HEK293 (cell line): ENCODE results near the gene CEP295NL.
A peak's percentile ranks its signal among the peaks of the same experiment; 100 is the strongest.

Experiments
- EGR2 ChIP-seq: fragments of 450-650 bp; formaldehyde crosslinking; IDR thresholded peaks from 2 replicates; pipeline ENCODE4 v1.5.1; 2016; ENCODE audit warnings: low read depth, missing biosample characterization, missing genetic modification characterization
- HOXC10 ChIP-seq: sonication (generic); formaldehyde crosslinking; IDR thresholded peaks from 2 replicates; pipeline ENCODE4 v1.8.1; 2023; ENCODE audit warnings: mild to moderate bottlenecking, missing genetic modification reagents
- KLF7 ChIP-seq: fragments of 450-650 bp; formaldehyde crosslinking; IDR thresholded peaks from 2 replicates; pipeline ENCODE4 v1.5.1; 2016; ENCODE audit warnings: missing biosample characterization, missing genetic modification characterization, borderline replicate concordance
- ZBTB20 ChIP-seq: fragments of 450-650 bp; formaldehyde crosslinking; IDR thresholded peaks from 2 replicates; pipeline ENCODE4 v1.5.1; 2016; ENCODE audit warnings: missing biosample characterization, missing genetic modification characterization
- ZBTB26 ChIP-seq: fragments of 450-650 bp; formaldehyde crosslinking; optimal IDR thresholded peaks from 2 replicates; pipeline ENCODE3; 2016; ENCODE audit warnings: missing biosample characterization, mild to moderate bottlenecking, missing genetic modification characterization
- ZBTB44 ChIP-seq: fragments of 450-650 bp; IDR thresholded peaks from 2 replicates; pipeline ENCODE4 v1.5.1; 2018; ENCODE audit warnings: missing biosample characterization, mild to moderate bottlenecking, missing genetic modification characterization
- ZNF112 ChIP-seq: fragments of 450-650 bp; formaldehyde crosslinking; IDR thresholded peaks from 2 replicates; pipeline ENCODE4 v1.5.0; 2017; ENCODE audit warnings: missing biosample characterization, missing genetic modification characterization
- ZNF140 ChIP-seq: fragments of 450-650 bp; formaldehyde crosslinking; IDR thresholded peaks from 2 replicates; pipeline ENCODE4 v1.5.1; 2016; ENCODE audit warnings: missing biosample characterization, missing genetic modification characterization
- ZNF148 ChIP-seq: fragments of 450-650 bp; formaldehyde crosslinking; IDR thresholded peaks from 2 replicates; pipeline ENCODE4 v1.5.0; 2017; ENCODE audit warnings: missing biosample characterization, missing genetic modification characterization, borderline replicate concordance
- ZNF155 ChIP-seq: fragments of 450-650 bp; formaldehyde crosslinking; IDR thresholded peaks from 2 replicates; pipeline ENCODE4 v1.5.1; 2016; ENCODE audit warnings: missing biosample characterization, missing genetic modification characterization
- ZNF2 ChIP-seq: fragments of 450-650 bp; formaldehyde crosslinking; IDR thresholded peaks from 2 replicates; pipeline ENCODE4 v1.5.1; 2016; ENCODE audit warnings: missing biosample characterization, missing genetic modification characterization
- ZNF221 ChIP-seq: fragments of 450-650 bp; formaldehyde crosslinking; IDR thresholded peaks from 2 replicates; pipeline ENCODE4 v1.5.1; 2017; ENCODE audit warnings: missing biosample characterization, missing genetic modification characterization, borderline replicate concordance
- ZNF248 ChIP-seq: fragments of 450-650 bp; formaldehyde crosslinking; IDR thresholded peaks from 2 replicates; pipeline ENCODE4 v1.5.1; 2017; ENCODE audit warnings: missing biosample characterization, missing genetic modification characterization
- ZNF311 ChIP-seq: fragments of 450-650 bp; formaldehyde crosslinking; IDR thresholded peaks from 2 replicates; pipeline ENCODE4 v1.5.1; 2017; ENCODE audit warnings: missing biosample characterization, missing genetic modification characterization, borderline replicate concordance
- ZNF324 ChIP-seq: fragments of 450-650 bp; formaldehyde crosslinking; IDR thresholded peaks from 2 replicates; pipeline ENCODE4 v1.5.1; 2016; ENCODE audit warnings: missing biosample characterization, missing genetic modification characterization
- ZNF350 ChIP-seq: fragments of 450-650 bp; formaldehyde crosslinking; IDR thresholded peaks from 2 replicates; pipeline ENCODE4 v1.5.0; 2017; ENCODE audit warnings: missing biosample characterization, mild to moderate bottlenecking, missing genetic modification characterization
- ZNF398 ChIP-seq: fragments of 450-650 bp; formaldehyde crosslinking; IDR thresholded peaks from 2 replicates; pipeline ENCODE4 v1.5.1; 2017; ENCODE audit warnings: missing biosample characterization, missing genetic modification characterization
- ZNF48 ChIP-seq: fragments of 450-650 bp; formaldehyde crosslinking; IDR thresholded peaks from 2 replicates; pipeline ENCODE4 v1.5.1; 2016; ENCODE audit warnings: missing biosample characterization, missing genetic modification characterization
- ZNF513 ChIP-seq: fragments of 450-650 bp; IDR thresholded peaks from 2 replicates; pipeline ENCODE4 v1.5.1; 2018; ENCODE audit warnings: missing biosample characterization, missing genetic modification characterization
- ZNF514 ChIP-seq: fragments of 450-650 bp; formaldehyde crosslinking; IDR thresholded peaks from 2 replicates; pipeline ENCODE4 v1.5.1; 2016; ENCODE audit warnings: missing biosample characterization, missing genetic modification characterization
- ZNF518A ChIP-seq: fragments of 450-650 bp; formaldehyde crosslinking; conservative IDR thresholded peaks from 2 replicates; pipeline ENCODE4 v1.5.1; 2016; ENCODE audit warnings: low read depth, missing biosample characterization, missing genetic modification characterization
- ZNF621 ChIP-seq: fragments of 450-650 bp; formaldehyde crosslinking; IDR thresholded peaks from 2 replicates; pipeline ENCODE4 v1.5.1; 2017; ENCODE audit warnings: missing biosample characterization, missing genetic modification characterization
- ZNF658 ChIP-seq: fragments of 450-650 bp; formaldehyde crosslinking; IDR thresholded peaks from 2 replicates; pipeline ENCODE4; 2016; ENCODE audit warnings: missing biosample characterization, missing genetic modification characterization
- ZNF701 ChIP-seq: fragments of 450-650 bp; formaldehyde crosslinking; IDR thresholded peaks from 2 replicates; pipeline ENCODE4 v1.5.1; 2016; ENCODE audit warnings: missing biosample characterization, missing genetic modification characterization
- ZNF768 ChIP-seq: fragments of 450-650 bp; formaldehyde crosslinking; IDR thresholded peaks from 2 replicates; pipeline ENCODE4 v1.5.1; 2018; ENCODE audit warnings: missing biosample characterization, mild to moderate bottlenecking, missing genetic modification characterization
- ZNF837 ChIP-seq: fragments of 450-650 bp; formaldehyde crosslinking; IDR thresholded peaks from 2 replicates; pipeline ENCODE4 v1.5.1; 2016; ENCODE audit warnings: missing biosample characterization, missing genetic modification characterization
- ZSCAN16 ChIP-seq: fragments of 450-650 bp; formaldehyde crosslinking; IDR thresholded peaks from 2 replicates; pipeline ENCODE4 v1.5.1; 2016; ENCODE audit warnings: missing biosample characterization, missing genetic modification characterization

The CEP295NL gene

GRCh38 chr17:78933959-78934568, 31.1 kb upstream of the CEP295NL start (continued):
- TF ChIP-seq ZNF514 (tag by site-specific recombination) = no peak
- no peak for TF ChIP-seq ZNF155 (tag by site-specific recombination)
- no peak for TF ChIP-seq ZNF621
- TF ChIP-seq ZNF248 (tag by site-specific recombination) = no peak
- no peak for TF ChIP-seq ZNF140 (tag by site-specific recombination)
- TF ChIP-seq KLF7 (tag by site-specific recombination) = no peak
- peak; percentile 9 for TF ChIP-seq ZBTB26 (tag by site-specific recombination)
- no peak for TF ChIP-seq ZNF658 (tag by site-specific recombination)
- TF ChIP-seq ZNF221 (tag by site-specific recombination) = no peak
- TF ChIP-seq ZNF513 (tag by site-specific recombination) = peak; percentile 96
- TF ChIP-seq ZNF837 = no peak
- no peak for TF ChIP-seq ZNF311 (tag by site-specific recombination)
- no peak for TF ChIP-seq ZNF112 (tag by site-specific recombination)
- peak; percentile 60; the same call in 1 of the 2 replicates for TF ChIP-seq EGR2 (tag by site-specific recombination)
- peak; percentile 94 for TF ChIP-seq ZNF398 (tag by site-specific recombination)
- TF ChIP-seq ZNF48 (tag by site-specific recombination) = no peak
- no peak for TF ChIP-seq ZNF518A (tag by site-specific recombination)
- TF ChIP-seq ZNF350 (tag by site-specific recombination) = no peak
- TF ChIP-seq ZNF701 = no peak
- peak; percentile 49; the same call in 1 of the 2 replicates for TF ChIP-seq ZBTB44 (tag by site-specific recombination)
- no peak for TF ChIP-seq ZNF148 (tag by site-specific recombination)
- TF ChIP-seq HOXC10 = no peak
- TF ChIP-seq ZNF324 = peak; percentile 52
- TF ChIP-seq ZSCAN16 (tag by site-specific recombination) = no peak
- TF ChIP-seq ZNF2 = no peak
- peak; percentile 66; the same call in 1 of the 2 replicates for TF ChIP-seq ZBTB20 (tag by site-specific recombination)
- TF ChIP-seq ZNF768 = no peak
